Measurements from ENCODE around the gene INTS11. TPM values are rescaled to one million over a fixed set of nuclear protein-coding genes. Genes with fewer than 3 reads are reported as not detected.
"Not testable (repeated sequence)": the region's sequence is repeated elsewhere in the genome, so short reads cannot be mapped to it uniquely, and the experiment has no call there.

The INTS11 gene
- total RNA-seq, 1 donor from 2014 or later, result 28.9 TPM

GRCh38 chr1:1316199-1316598, 8.3 kb downstream of the INTS11 start:
- DNase-seq (ENCODE audit: low spot score in 2 of 2); FAIRE-seq: not testable (repeated sequence)

GRCh38 chr1:1315435-1315954, 9.0 kb downstream of the INTS11 start:
- FAIRE-seq (no peak), DNase-seq (ENCODE audit: low spot score in 2 of 2) (no peak)

GRCh38 chr1:1314678-1315335, 9.7 kb downstream of the INTS11 start:
- FAIRE-seq, result no peak
- DNase-seq (ENCODE audit: low spot score in 2 of 2), result no peak

- FAIRE-seq (no peak), DNase-seq (ENCODE audit: low spot score in 2 of 2) (no peak)
Observed at GRCh38 chr1:1314237-1314586, 10.2 kb downstream of the INTS11 start.

- no peak for FAIRE-seq
- DNase-seq (ENCODE audit: low spot score in 2 of 2), result no peak
Observed at GRCh38 chr1:1313500-1314236, 10.8 kb downstream of the INTS11 start.

GRCh38 chr1:1312450-1313314, 11.8 kb downstream of the INTS11 start:
- no peak for FAIRE-seq
- no peak for DNase-seq (ENCODE audit: low spot score in 2 of 2)

- no peak for DNase-seq (ENCODE audit: low spot score in 2 of 2)
Observed at GRCh38 chr1:1311107-1312104, 13.1 kb downstream of the INTS11 start.

GRCh38 chr1:1310476-1311053, 13.9 kb downstream of the INTS11 start:
- DNase-seq (ENCODE audit: low spot score in 2 of 2), result no peak
- FAIRE-seq, result no peak

More at GRCh38 chr1:1311107-1312104, 13.1 kb downstream of the INTS11 start:
- no peak for FAIRE-seq

- no peak for DNase-seq (ENCODE audit: low spot score in 2 of 2)
- no peak for FAIRE-seq
Observed at GRCh38 chr1:1310109-1310385, 14.4 kb downstream of the INTS11 start.

GRCh38 chr1:1309251-1310108, 15.0 kb downstream of the INTS11 start:
- DNase-seq (ENCODE audit: low spot score in 2 of 2) (no peak), FAIRE-seq (no peak)

- FAIRE-seq, result no peak
- no peak for DNase-seq (ENCODE audit: low spot score in 2 of 2)
Observed at GRCh38 chr1:1308756-1309250, 15.7 kb downstream of the INTS11 start.

- FAIRE-seq, result no peak
- DNase-seq (ENCODE audit: low spot score in 2 of 2), result peak; percentile 96 to 99
Observed at GRCh38 chr1:1307923-1308755, 16.3 kb downstream of the INTS11 start, which contains the start of the genes ACAP3 and PUSL1. TSS of gene ACAP3 (minus strand) at chr1:1307930. CDS start at chr1:1307815, 115 bp downstream. TSS of gene PUSL1 (plus strand) at chr1:1308597. CDS start at chr1:1308644, 47 bp downstream.

GRCh38 chr1:1307261-1307922, 17.1 kb downstream of the INTS11 start:
- DNase-seq (ENCODE audit: low spot score in 2 of 2) (peak in 1 of 2 donors; percentile 36), FAIRE-seq (no peak)

- DNase-seq (ENCODE audit: low spot score in 2 of 2) (no peak), FAIRE-seq (no peak)
Observed at GRCh38 chr1:1306661-1307260, 17.7 kb downstream of the INTS11 start.

- FAIRE-seq, result no peak
- DNase-seq (ENCODE audit: low spot score in 2 of 2), result no peak
Observed at GRCh38 chr1:1306070-1306660, 18.3 kb downstream of the INTS11 start.

All from frontal cortex (tissue), 4 donors.